HG03571 (cell line): ENCODE measurements around the gene MICOS13.

Experiments used
- ATAC-seq: cut with Tn5 transposase; IDR thresholded peaks from one replicate; pipeline ENCODE4 v1.9.1; 2021; ENCODE audit not compliant: unreplicated experiment

MICOS13 gene

DNA sequence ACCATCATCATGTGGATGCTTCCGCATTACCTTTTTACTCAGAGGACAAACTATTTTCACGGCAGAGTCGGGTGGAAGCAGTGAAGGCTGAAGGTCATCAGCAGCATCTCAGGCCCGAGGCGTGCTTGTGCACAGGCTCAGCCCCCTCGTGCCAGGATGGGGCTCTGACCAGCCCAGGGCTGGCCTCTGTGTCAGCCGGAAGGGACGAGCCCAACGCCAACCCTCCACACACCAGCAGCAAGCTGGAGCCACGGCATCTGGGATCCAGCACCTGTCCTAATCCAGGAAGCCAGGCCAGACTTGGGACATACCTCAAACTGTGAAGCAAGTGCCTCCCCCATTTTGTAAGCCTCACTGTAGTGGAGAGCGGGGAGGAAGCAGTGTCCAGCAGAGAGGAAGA is 11.1 kb downstream of the MICOS13 start:
- no peak for ATAC-seq

GRCh38 chr19:5667751-5668271 is 12.5 kb downstream of the MICOS13 start:
- ATAC-seq = no peak

- ATAC-seq = no peak
Observed at GRCh38 chr19:5666921-5667610, 13.2 kb downstream of the MICOS13 start.

GRCh38 chr19:5665781-5666513 is 14.4 kb downstream of the MICOS13 start:
- no peak for ATAC-seq

DNA sequence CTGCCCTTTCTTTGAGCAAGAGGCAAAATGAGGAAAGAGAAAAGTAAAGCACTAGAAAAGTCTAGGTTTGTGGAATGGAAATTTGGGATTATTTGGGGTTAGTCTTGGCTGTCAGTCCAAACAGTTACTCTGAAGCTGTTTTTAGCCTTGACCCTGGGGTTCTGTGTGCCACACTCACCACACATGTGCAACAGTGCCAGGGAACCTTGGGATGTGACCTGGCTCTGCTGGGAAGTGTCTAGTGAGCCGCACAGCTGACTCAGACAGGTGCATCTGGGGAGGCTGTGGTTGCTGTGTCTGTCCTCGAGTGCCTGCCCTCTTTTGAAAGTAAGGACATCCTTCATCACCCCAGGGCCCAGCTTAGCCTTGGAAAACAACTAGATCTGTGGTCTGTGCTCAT is 15.8 kb downstream of the MICOS13 start:
- no peak for ATAC-seq

GRCh38 chr19:5663904-5664303 is 16.4 kb downstream of the MICOS13 start:
- no peak for ATAC-seq

DNA sequence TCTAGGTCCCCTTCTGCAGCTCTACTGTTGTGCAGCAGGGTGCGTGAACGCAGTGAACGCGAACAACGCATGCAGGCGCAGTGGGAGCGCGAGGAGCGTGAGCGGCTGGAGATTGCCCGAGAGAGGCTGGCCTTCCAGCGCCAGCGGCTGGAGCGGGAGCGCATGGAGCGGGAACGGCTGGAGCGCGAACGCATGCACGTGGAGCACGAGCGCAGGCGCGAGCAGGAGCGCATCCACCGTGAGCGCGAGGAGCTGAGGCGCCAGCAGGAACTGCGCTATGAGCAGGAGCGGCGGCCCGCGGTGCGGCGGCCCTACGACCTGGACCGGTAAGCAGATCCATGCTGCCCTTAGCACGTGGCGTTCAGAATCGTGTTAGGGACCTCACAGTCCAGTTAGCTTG is 18.8 kb downstream of the MICOS13 start:
- ATAC-seq = no peak

- no peak for ATAC-seq
Observed at GRCh38 chr19:5655412-5655811, 24.9 kb downstream of the MICOS13 start.

GRCh38 chr19:5654931-5655330 is 25.4 kb downstream of the MICOS13 start:
- no peak for ATAC-seq

DNA sequence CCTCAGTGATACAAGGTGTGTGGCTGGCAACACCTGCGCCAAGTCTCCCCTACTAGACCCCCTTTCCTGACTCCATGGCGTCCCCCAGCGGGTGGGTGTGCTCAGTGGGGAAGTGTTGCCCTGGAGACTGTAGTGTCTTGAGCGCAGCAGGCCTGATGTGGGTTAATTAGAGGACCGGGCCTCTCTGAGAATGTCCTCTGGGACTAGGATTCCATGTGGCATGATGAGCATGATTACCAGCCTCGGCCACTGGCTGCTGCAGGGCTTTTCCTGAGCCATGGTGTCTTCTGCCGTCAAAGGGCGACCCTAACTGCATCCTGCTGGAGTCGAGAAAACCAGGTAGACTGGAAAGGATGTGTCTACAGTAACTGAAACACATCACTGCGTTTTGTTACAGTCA is 28.1 kb downstream of the MICOS13 start:
- ATAC-seq = no peak

DNA sequence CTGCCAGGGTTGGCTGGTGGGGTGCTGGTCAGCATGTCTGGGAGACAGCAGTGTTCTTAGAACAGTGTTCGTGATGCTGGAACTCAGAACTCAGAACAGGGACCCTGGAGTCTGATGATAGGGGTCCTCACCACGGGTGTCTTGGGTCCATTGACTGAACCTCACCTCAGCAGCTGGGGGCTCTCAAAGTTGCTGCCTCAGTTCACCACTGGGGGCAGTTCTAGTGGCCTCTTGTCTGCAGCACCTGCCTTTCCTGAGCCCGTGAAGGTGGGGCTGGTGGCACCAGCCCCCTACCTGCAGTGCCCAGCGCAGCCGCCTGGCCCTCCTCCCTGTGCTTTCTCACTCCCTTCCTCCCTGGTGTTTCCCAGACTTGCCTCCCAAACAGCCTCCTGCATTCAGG is 29.0 kb downstream of the MICOS13 start:
- no peak for ATAC-seq

- no peak for ATAC-seq
Observed at GRCh38 chr19:5648464-5648863, 31.9 kb downstream of the MICOS13 start.

GRCh38 chr19:5646703-5647102 is 33.6 kb downstream of the MICOS13 start:
- ATAC-seq = no peak

- no peak for ATAC-seq
Observed at GRCh38 chr19:5645409-5645808, 34.9 kb downstream of the MICOS13 start.

DNA sequence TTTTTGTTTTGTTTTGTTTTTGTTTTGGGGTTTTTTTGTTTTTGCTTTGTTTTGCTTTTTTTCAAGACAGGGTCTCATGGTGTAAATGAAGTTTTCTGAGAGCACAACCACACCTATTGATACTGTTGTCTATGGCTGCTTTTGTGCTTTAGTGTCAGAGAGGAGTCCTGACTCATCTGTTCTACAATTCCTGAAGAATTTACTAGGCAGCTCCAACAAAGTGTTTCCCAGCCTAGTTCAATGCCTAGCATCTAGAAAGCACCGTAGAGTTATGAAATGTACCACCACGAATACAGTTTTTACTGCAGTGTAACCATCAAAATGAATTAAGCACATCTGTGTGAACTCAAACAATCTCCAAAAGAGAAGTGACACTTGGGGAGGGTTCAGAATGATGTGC is 36.3 kb downstream of the MICOS13 start:
- no peak for ATAC-seq

DNA sequence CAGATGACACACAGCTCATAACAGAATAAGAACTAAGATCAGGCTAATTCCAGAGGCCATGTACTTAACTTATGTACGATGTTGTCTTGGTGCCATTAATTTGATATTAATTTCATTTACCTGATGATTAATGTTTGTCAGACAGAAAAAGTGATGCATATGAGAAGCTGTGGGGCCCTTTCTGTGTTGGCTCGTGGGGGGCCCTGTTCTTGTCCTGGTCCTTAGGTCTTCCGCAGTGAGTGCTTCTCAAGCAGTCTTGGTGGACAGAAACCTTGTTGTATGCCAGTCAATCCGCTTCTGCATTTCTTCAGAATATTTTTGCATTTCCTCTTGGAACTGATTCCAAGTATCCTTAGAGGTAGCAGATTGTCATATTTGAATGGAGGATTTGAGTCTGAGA is 37.3 kb downstream of the MICOS13 start:
- no peak for ATAC-seq

DNA sequence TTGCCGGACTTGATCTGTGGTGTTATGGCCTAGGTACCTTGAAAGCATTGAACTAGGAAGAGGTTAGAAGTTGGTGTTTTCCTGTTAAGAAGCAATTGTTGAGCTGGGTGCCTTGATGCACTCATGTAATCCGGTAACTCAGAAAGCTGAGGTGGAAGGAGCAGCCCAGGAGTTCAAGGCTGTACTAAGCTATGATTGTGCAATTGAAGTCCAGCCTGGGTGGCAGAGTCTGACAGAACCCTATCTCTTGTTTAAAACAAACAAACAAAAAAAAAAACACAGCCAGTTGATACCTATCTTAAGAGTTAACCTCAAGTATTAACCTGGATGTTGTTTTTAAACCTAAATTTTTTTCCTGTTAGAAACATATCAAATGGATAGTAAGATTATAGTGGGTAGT is 38.1 kb downstream of the MICOS13 start:
- ATAC-seq = no peak

GRCh38 chr19:5641171-5641570 is 39.1 kb downstream of the MICOS13 start:
- no peak for ATAC-seq

- ATAC-seq = no peak
Observed at GRCh38 chr19:5637971-5638370, 42.3 kb downstream of the MICOS13 start.

DNA sequence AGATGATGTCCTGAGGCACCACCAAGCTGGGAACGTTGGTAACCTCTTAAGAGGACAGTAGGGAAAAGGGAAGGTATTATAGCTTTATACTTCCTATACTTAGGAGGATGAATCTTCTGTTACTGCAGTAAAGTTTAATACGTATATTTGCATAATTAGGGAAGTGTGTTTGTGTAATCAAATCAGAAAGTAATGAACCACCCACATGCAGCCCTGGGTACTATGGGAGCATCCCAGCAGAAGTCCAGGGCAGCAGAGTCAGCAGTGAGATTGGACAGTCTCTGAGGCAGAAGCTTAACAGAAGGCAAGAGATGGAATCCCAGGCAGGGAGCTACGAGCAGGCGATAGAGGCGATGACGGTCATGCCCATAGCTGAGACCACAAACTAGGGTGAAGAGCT is 44.9 kb downstream of the MICOS13 start:
- ATAC-seq = no peak

- ATAC-seq = no peak
Observed at GRCh38 chr19:5632657-5633056, 47.7 kb downstream of the MICOS13 start.

DNA sequence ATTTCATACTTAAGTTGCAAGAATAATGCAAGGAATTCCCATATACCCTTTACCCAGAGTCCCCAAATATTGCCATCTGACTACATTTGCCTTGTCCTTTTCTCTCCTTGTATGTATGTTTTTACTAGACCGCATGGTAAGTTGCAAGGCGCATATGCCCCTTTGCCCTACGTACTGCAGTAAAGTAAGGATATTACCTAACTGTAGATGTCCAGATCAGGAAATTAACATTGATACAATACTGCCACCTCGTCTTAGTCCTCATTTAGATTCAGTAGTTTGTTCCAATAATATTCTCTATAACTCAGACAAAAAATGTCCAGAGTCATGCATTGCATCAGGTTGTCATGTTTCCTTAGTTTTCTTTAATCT is 48.1 kb downstream of the MICOS13 start:
- no peak for ATAC-seq
